GM10266 (cell line): ENCODE results near the gene USH1G.
"Not testable (repeated sequence)": the region's sequence is repeated elsewhere in the genome, so short reads cannot be mapped to it uniquely, and the experiment has no call there.

Experiments
- DNase-seq: peaks from one replicate; pipeline ENCODE4 v3.0.0; 2012; ENCODE audit errors: extremely low spot score
- CTCF ChIP-seq: IDR thresholded peaks from 2 replicates; pipeline ENCODE4 v1.5.1; 2012; ENCODE audit warnings: mild to moderate bottlenecking, low read depth; ENCODE audit not compliant: control insufficient read depth, insufficient read depth; ENCODE audit errors: missing control alignments

The USH1G gene

DNA sequence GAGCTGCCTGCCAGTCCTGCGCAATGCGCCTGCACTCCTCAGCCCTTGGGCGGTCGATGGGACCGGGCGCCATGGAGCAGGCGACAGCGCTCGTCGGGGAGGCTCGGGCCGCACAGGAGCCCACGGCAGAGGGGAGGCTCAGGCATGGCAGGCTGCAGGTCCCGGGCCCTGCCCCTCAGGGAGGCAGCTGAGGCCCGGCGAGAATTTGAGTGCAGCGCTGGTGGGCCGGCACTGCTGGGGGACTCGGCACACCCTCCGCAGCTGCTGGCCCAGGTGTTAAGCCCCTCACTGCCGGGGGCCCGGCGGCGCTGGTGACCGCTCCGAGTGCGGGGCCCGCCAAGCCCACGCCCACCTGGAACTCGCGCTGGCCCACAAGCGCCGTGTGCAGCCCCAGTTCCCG, 16.0 kb downstream of the USH1G start:
- no peak for TF ChIP-seq CTCF
- no peak for DNase-seq

DNA sequence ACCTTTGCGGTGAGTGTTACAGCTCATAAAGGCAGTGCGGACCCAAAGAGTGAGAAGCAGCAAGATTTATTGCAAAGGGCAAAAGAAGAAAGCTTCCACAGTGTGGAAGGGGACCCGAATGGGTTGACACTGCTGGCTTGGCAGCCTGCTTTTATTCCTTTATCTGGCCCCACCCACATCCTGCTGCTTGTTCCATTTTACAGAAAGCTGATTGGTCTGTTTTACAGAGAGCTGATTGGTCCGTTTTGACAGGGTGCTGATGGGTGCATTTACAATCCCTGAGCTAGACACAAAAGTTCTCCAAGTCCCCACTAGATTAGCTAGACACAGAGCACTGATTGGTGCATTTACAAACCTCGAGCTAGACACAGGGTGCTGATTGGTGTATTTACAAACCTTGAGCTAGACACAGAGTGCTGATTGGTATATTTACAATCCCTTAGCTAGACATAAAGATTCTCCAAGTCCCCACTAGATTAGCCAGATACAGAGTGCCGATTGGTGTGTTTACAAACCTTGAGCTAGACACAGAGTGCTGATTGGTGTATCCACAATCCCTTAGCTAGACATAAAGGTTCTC, 16.8 kb downstream of the USH1G start:
- DNase-seq, result not testable (repeated sequence)

DNA sequence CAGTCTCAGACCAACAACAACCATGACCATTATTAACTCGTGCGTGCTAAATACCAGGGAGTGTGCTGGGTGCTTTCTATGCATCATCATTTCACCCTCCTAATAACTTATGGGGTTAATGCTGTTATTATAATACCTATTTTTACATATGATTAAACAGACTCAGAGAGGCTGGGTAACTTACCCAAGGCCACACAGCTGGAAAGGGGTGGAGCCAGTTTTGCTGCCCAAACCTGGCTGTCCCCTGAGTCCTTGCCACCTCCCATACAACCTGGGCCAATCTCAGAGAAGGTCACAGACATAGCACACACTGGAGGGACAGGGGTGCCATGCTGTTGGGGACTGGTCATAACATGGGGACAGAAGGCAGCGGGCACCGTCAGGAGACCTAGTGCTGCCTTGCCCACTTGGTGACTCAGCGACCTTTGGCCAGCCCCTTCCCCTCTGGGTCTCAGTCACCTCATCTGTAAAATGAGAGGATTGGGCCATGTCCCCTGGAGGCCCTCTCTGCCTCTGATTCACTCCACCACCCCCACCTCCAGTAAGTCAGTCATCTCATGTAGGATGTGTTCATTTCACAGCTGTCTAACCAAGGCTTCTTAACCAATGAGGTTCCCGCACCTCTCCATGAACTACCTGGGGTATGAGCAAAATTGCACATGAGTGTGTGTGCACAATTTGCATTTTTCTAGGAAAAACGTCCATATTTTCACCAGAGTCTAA, 18.2 kb downstream of the USH1G start:
- DNase-seq, result no peak
- no peak for TF ChIP-seq CTCF

DNA sequence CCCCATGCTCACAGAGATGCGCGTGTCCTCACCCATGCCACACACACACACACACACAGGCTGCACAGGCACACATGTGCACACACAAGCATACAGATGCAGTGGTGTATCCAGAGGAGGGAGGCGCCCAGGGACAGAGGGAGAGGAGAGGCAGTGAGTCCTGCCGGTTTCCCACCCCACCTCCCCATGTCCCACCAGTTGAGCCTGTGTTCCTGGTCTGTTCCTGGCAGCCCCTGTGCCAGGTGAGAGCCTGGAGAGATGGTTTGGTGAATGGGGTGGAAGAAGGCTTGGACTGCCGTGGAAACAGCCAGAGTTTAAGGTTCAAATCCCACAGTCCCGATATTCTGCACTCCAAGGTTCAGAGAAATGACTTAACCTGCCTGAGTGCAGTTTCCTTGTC, 19.4 kb downstream of the USH1G start:
- no peak for TF ChIP-seq CTCF
- no peak for DNase-seq

DNA sequence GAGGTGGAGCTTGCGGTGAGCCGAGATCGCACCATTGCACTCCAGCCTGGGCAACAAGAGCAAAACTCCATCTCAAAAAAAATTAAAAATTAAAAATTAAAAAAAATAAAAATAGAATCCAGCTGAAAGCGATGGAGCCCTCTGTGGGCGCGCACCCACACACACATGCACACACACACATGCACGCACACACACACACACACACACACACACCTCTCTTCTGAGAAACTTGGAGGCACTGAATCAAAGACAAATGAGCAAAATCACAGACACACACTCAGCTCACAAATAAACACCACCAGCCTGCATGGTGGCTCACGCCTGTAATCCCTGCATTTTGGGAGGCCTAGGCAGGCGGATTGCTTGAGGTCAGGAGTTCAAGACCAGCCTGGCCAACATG, 20.0 kb downstream of the USH1G start:
- no peak for DNase-seq
- TF ChIP-seq CTCF, result no peak

GRCh38 chr17:74901353-74902135, 21.5 kb downstream of the USH1G start:
- DNase-seq, result no peak
- TF ChIP-seq CTCF, result no peak

DNA sequence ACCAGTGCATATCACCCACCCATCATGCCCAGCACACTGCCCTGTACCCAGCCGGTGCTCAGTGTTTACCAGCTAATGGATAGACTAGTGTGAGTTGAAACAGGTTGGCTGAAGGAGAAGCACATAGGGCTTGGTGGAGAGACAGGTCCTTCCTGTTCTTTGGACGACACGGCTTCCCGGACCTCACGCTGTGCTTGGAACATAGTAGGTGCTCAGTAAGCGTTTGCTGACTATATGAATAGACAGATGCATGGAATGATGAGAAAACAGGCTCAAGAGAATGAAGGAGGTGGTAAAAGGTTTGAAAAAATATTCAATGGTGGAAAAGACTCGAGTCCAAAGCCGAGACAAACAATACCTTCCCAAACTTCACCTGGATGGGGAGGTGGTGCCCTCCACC, 22.8 kb downstream of the USH1G start:
- no peak for DNase-seq
- TF ChIP-seq CTCF, result no peak
